Esophagus (tissue), 2 donors: ENCODE measurements around the gene MYLK2. TPM values are rescaled to one million over a fixed set of nuclear protein-coding genes. Genes with fewer than 3 reads are reported as not detected.

Source experiments
- H3K27ac ChIP-seq, 2 donors: one replicate each; pipeline ENCODE4 v1.5.1; 2013; ENCODE audit warnings: low read depth in 2 of 2, mild to moderate bottlenecking in 2 of 2, inconsistent platforms in 1 of 2, low read length in 1 of 2, moderate library complexity in 1 of 2
- H3K27me3 ChIP-seq, 2 donors: one replicate each; pipeline ENCODE4 v1.6.1; 2013; ENCODE audit warnings: low read length in 2 of 2, control low read depth in 1 of 2, mild to moderate bottlenecking in 1 of 2; ENCODE audit not compliant: insufficient read depth in 2 of 2, control insufficient read depth in 1 of 2
- H3K36me3 ChIP-seq, 2 donors: one replicate each; pipeline ENCODE4 v1.6.1; 2013; ENCODE audit warnings: low read length in 1 of 2; ENCODE audit not compliant: control insufficient read depth in 2 of 2, insufficient read depth in 2 of 2
- H3K4me1 ChIP-seq, 2 donors: one replicate each; pipeline ENCODE4 v1.6.1; 2013; ENCODE audit warnings: low read length in 1 of 2; ENCODE audit not compliant: control insufficient read depth in 2 of 2, insufficient read depth in 2 of 2
- H3K4me3 ChIP-seq, 2 donors: one replicate each; pipeline ENCODE4 v1.5.1; 2013; ENCODE audit warnings: low read length in 2 of 2, mild to moderate bottlenecking in 2 of 2, low read depth in 1 of 2, moderate library complexity in 1 of 2
- H3K9me3 ChIP-seq, 2 donors: one replicate each; pipeline ENCODE4 v1.6.1; 2013; ENCODE audit warnings: mild to moderate bottlenecking in 2 of 2, low read depth in 1 of 2, low read length in 1 of 2, moderate library complexity in 1 of 2; ENCODE audit not compliant: control insufficient read depth in 2 of 2, insufficient read depth in 1 of 2
- WGBS, 2 donors: extraction: QIAGEN DNeasy Blood & Tissue Kit; methylation state at CpG; one replicate each; pipeline ENCODE4 v1.1.7; 2013; 5-methylcytosine and 5-hydroxymethylcytosine counted together
- polyA plus RNA-seq, 2 donors: library from polyadenylated mRNA; stranded (reverse); fragments of 200-250 nt; gene quantifications; one replicate each; pipeline ENCODE4 v1.2.3, GENCODE V29; 2013
- donor health status: healthy with polysubstance abuse.
- donor health status: Bipolar disorder and iron deficiency.

MYLK2 gene
- polyA plus RNA-seq, 2 donors, result 0.08 to 0.11 TPM

DNA sequence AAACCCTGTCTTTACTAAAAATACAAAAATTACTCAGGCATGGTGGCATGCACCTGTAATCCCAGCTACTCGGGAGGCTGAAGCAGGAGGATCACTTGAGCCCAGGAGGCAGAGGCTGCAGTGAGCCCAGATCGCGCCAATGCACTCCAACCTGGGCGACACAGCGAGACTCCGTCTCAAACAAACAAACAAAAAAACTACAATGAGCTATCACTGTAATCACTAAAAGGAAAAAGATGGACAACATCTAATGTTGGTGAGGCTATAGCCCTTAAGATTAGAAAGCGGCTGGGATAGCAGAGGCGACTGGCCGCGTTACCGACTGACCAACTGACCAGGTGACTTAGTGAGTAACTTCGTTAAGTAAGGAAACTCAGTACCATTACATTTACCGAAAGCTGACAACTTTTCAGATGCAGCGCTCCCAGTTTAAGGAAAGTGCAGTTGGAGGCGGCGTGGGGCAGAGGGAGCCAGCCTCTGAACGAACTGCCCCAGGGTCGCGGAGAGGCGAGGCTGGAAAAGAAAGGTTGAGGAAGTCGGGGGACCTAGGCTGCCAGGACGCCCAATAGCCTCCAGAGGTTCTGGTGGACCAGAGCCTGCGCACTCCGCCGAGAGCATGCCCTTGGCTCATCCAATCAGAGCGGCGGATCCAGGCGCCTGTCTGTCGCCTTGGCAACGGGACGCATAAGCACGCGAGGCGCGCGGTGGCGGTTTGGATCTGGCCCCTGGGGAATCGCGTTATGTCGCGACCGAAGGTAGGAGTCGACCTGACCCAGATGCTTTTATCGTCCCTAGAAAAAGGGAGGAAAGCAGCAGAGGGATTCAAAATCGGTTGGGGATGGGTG lies 60.2 kb downstream of the MYLK2 start:
- peak overlapping the region; percentile 58 to 68 for H3K4me3 ChIP-seq
- WGBS, 2 donors, result 6% methylated on average over 45 of the region's 45 CpGs
- no peaks in the 10 kb centered on the region for H3K4me1 ChIP-seq
- no peaks in the 10 kb centered on the region for H3K27me3 ChIP-seq
- H3K36me3 ChIP-seq, result no peaks in the 10 kb centered on the region
- H3K27ac ChIP-seq, result peak overlapping the region; percentile 66 to 72
- no peaks in the 10 kb centered on the region for H3K9me3 ChIP-seq

DNA sequence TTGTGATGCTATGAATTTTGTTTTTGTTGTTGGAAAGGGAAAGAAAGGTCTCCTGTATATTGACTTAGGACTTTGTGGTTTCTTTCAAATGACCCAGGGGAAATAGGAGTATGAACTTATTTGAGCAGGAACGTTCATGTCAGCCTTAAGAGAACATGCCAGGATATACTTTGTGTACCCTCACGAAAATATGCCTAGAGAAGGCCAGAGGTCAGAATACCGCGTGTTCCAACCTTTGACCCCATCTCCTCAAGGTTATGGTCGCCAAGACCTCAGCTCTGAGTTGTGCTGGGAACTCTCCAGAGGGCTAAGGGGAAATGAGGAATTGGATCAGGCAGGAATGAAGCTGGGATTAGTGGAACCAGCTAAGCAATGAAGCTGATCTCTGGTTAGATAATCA lies 62.8 kb downstream of the MYLK2 start:
- Histone ChIP-seq H3K27ac (no peak overlapping the region), H3K27me3 (no peaks in the 10 kb centered on the region), H3K36me3 (no peaks in the 10 kb centered on the region), H3K4me1 (no peaks in the 10 kb centered on the region), H3K9me3 (no peaks in the 10 kb centered on the region), H3K4me3 (no peak overlapping the region)
- 58 to 64% methylated on average over 5 of the region's 5 CpGs for WGBS, 2 donors

- no peaks in the 10 kb centered on the region for H3K27me3 ChIP-seq
- no peak overlapping the region for H3K4me3 ChIP-seq
- no peaks in the 10 kb centered on the region for H3K9me3 ChIP-seq
- H3K36me3 ChIP-seq, result no peaks in the 10 kb centered on the region
- H3K27ac ChIP-seq, result no peak overlapping the region
- H3K4me1 ChIP-seq, result no peaks in the 10 kb centered on the region
Observed at GRCh38 chr20:31883829-31884228, 64.7 kb downstream of the MYLK2 start.

Other genes with a start within 250 kb of the MYLK2 start
- 100 to 1,000 TPM; 158 to 489 TPM for gene ID1, start 214.1 kb upstream of the MYLK2 start, polyA plus RNA-seq
- gene COX4I2, start 181.4 kb upstream of the MYLK2 start, polyA plus RNA-seq, result 1 to 10 TPM; 2.6 to 3.8 TPM
- gene BCL2L1, start 96.5 kb upstream of the MYLK2 start, polyA plus RNA-seq, result 10 to 100 TPM; 60.0 to 80.9 TPM
- 10 to 100 TPM in 1 of 2 donors, 1 to 10 TPM in 1; 9.1 to 13.6 TPM for gene TPX2, start 80.1 kb upstream of the MYLK2 start, polyA plus RNA-seq
- under 1 TPM; 0.35 to 0.41 TPM for gene FOXS1, start 26.2 kb downstream of the MYLK2 start, polyA plus RNA-seq
- under 1 TPM; 0.55 to 0.58 TPM for gene DUSP15, start 51.2 kb downstream of the MYLK2 start, polyA plus RNA-seq
- gene TTLL9, start 51.3 kb downstream of the MYLK2 start, polyA plus RNA-seq, result under 1 TPM; 0.12 to 0.14 TPM
- 10 to 100 TPM in 1 of 2 donors, 1 to 10 TPM in 1; 6.8 to 13.8 TPM for gene PDRG1, start 132.7 kb downstream of the MYLK2 start, polyA plus RNA-seq
- gene XKR7, start 148.8 kb downstream of the MYLK2 start, polyA plus RNA-seq, result under 1 TPM in 1 of 2 donors, not detected in 1; under 0.01 TPM
- 1 to 10 TPM; 1.8 to 2.9 TPM for gene CCM2L, start 191.1 kb downstream of the MYLK2 start, polyA plus RNA-seq
- gene HCK, start 232.9 kb downstream of the MYLK2 start, polyA plus RNA-seq, result 1 to 10 TPM; 1.3 to 2.9 TPM